Retinal pigment epithelial cell (primary cell): Measurements from ENCODE around the gene HPSE2.

Source experiments
- DNase-seq: peaks from one replicate; pipeline ENCODE4 v3.0.0-alpha.2; 2010; ENCODE audit warnings: low read depth
- H3K4me3 ChIP-seq: 2 replicates; pipeline ENCODE4 v1.5.1; 2011; ENCODE audit warnings: mild to moderate bottlenecking, low read length, control low read depth, moderate library complexity
- CTCF ChIP-seq: conservative IDR thresholded peaks from 2 replicates; pipeline ENCODE4 v1.5.1; 2011; ENCODE audit warnings: low read depth, low read length, control low read depth, inconsistent platforms

HPSE2 gene

GRCh38 chr10:98524124-98524523 lies 711.5 kb downstream of the HPSE2 start:
- DNase-seq, result no peak
- no peak overlapping the region for H3K4me3 ChIP-seq
- no peak for TF ChIP-seq CTCF

- no peak for DNase-seq
Measured at GRCh38 chr10:98519841-98520240, 715.8 kb downstream of the HPSE2 start.

GRCh38 chr10:98517672-98518071 lies 718.0 kb downstream of the HPSE2 start:
- H3K4me3 ChIP-seq, result no peak overlapping the region
- no peak for TF ChIP-seq CTCF
- no peak for DNase-seq

More at GRCh38 chr10:98519841-98520240, 715.8 kb downstream of the HPSE2 start:
- no peak overlapping the region for H3K4me3 ChIP-seq
- no peak for TF ChIP-seq CTCF

- no peak for TF ChIP-seq CTCF
- no peak overlapping the region for H3K4me3 ChIP-seq
- DNase-seq, result no peak
Measured at GRCh38 chr10:98516352-98516751, 719.3 kb downstream of the HPSE2 start.

GRCh38 chr10:98513704-98514103 lies 721.9 kb downstream of the HPSE2 start:
- no peak for DNase-seq
- no peak for TF ChIP-seq CTCF
- H3K4me3 ChIP-seq, result no peak overlapping the region

GRCh38 chr10:98511876-98512275 lies 723.8 kb downstream of the HPSE2 start:
- DNase-seq, result no peak
- H3K4me3 ChIP-seq, result no peak overlapping the region
- no peak for TF ChIP-seq CTCF

- no peak for TF ChIP-seq CTCF
- DNase-seq, result no peak
- no peak overlapping the region for H3K4me3 ChIP-seq
Measured at GRCh38 chr10:98510412-98510995, 725.1 kb downstream of the HPSE2 start.
